CD4-positive, alpha-beta T cell treated with Interleukin-12 subunit alpha and Interleukin-12 subunit beta, for 1 hour (primary cell): Measurements from ENCODE around the gene NUDT2.
A peak's percentile ranks its signal among the peaks of the same experiment; 100 is the strongest.
"Not testable (repeated sequence)": the region's sequence is repeated elsewhere in the genome, so short reads cannot be mapped to it uniquely, and the experiment has no call there.

Experiments used
- DNase-seq: peaks from one replicate; pipeline ENCODE4 v3.0.0-alpha.2; 2020

Gene NUDT2

DNA sequence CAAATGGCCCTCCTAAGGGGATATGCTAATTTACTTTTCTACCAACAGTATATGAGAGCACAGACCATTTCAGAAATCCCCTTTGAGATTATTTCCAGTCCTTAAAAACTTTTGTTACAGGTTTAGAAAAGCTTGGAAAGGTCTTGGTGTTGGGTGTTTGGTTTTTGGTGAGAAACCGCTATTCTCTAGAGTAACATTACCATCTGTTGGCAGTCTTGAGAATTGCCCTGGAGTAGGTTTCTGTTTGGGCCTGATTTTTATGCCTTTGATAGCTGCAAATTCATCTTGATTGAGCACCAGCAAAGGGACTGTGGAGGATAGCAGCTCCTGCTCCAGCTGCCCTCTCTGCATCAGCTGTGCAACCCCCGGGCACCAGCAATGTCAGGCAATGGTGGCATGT lies 8.0 kb downstream of the NUDT2 start:
- DNase-seq: no peak

DNA sequence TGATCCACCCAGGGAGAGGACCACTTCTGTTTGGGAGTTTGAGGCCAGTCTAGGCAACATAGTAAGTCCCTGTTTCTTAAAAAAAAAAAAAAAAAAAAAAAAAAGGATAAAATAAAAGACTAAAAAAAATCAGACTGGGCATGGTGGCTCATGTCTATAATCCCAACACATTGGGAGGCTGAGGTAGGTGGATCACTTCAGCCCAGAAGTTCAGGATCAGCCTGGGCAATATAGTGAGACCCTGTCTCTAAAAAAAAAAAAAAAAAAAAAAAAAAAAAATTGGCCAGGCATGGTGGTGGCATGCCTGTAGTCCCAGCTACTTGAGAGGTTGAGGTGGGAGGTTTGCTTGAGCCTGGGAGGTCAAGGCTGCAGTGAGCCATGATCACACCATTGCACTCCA lies 8.7 kb downstream of the NUDT2 start:
- DNase-seq: not testable (repeated sequence)

DNA sequence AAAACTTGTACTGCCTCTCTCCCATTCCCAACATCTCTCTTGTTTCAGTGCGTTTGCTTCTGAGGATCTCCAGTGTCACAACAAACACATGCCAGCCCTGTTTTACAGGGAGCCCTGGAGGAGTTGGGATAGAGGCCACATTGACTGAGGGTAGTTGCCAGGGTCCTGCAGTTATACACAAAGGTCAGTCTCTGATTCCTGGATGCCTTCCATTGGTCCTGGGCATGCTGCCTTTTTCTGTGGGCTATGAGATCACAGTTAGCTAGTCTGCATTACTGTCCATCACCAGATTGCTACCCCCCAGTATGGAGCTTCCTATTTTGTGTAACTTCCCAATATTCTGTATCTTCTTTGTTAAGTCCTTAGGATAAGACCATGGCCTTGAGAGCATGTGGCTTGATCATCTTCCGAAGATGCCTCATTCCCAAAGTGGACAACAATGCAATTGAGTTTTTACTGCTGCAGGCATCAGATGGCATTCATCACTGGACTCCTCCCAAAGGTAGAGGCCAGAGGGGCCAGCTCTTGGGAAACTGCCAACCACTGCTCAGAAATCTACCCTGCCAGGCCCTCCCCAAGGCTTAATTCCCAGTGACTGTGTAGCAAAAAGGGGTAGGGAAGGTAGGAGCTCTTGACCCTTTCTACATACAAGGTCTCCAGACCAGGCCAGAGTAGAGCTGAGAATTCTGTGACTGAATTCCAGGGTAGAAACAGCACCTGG lies 9.5 kb downstream of the NUDT2 start:
- no peak for DNase-seq

DNA sequence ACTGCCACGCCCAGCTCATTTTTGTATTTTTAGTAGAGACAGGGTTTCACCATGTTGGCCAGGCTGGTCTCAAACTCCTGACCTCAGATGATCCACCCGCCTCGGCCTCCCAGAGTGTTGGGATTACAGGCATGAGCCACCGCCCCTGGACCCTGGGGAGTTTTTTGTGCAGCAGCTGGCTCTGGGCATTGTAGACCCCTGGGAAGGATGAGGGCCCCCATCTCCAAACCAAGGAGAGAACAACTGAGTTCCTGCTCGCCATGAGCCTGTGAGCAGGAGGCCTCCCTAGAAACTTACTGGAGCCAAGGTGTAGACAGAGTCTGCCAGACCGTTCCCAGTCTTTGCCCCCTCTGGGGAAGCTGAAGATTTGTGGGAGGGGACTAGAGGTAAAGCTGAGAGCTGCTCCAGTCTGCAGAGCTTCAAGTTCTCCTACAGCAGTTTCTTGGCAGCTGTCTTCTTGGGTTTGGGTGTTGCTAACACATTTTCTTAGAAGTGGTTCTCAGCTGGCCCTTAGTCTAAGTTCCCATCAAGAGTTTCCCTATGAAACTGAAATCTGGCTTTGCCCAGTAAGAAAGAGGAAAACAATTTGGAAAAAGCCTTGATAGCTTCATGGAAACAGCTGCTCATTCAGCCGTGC lies 12.4 kb downstream of the NUDT2 start:
- no peak for DNase-seq

DNA sequence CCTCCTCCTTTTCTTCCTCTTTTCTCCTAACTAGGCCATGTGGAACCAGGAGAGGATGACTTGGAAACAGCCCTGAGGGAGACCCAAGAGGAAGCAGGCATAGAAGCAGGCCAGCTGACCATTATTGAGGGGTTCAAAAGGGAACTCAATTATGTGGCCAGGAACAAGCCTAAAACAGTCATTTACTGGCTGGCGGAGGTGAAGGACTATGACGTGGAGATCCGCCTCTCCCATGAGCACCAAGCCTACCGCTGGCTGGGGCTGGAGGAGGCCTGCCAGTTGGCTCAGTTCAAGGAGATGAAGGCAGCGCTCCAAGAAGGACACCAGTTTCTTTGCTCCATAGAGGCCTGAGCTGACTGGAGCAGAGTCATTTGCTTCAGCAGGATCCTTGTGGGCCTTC lies 13.7 kb downstream of the NUDT2 start:
- DNase-seq: no peak

DNA sequence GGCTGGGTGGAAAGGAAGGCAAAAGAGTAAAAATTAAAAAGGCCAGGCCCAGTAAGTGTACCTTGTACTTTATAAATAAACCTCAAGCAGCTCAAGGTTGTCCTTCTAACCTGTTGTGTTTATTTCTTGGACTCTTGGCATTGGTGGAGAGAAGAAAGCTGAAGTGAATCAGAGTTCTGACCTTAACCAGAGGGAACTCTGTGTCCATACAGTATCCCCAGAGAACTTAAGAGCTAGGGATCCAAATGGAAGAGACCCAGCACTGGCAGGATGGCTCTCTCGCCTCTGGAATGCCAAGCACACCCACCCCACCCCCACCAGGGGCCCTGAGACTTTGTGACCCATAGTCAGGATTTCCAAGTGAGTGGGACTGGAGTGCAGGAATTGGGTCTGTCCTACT lies 14.2 kb downstream of the NUDT2 start:
- DNase-seq: no peak

DNA sequence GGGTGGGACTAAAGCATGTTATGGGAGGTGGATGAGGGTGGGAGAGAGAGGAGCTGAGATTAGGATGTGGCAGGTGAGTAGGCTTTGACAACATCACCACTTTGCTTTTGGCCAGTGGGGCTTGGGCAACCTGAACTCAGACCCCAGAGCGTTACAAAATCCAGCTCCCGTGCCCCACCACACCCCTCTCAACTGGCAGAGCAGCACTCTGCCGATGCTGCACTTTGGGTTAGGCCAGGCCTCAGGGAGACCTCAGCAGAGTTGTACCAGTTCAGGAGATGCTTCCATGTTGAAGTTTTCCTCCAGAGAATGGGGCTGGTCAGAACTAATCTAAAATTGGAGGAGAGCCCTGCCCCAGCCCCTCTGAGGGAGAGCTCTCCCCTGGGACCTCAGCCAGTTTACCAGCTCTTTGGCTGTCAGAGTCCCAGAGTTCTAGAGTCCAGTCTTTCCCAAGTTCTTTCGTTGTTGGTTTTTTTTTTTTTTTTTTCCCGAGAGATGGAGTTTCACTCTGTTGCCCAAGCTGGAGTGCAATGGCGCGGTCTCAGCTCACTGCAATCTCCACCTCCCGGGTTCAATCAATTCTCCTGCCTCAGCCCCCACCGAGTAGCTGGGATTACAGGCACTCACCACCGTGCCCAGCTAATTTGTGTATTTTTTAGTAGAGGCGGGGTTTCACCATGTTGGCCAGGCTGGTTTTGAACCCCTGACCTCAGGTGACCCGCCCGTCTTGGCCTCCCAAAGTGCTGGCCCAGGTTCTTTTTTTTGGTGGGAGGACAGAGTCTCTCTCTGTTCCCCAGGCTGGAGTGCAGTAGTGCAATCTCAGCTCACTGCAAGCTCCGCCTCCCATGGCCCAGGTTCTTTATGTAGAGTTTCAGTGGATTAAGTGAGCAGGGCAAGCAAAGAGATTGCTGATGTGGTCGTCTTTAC lies 17.8 kb downstream of the NUDT2 start:
- DNase-seq: no peak

DNA sequence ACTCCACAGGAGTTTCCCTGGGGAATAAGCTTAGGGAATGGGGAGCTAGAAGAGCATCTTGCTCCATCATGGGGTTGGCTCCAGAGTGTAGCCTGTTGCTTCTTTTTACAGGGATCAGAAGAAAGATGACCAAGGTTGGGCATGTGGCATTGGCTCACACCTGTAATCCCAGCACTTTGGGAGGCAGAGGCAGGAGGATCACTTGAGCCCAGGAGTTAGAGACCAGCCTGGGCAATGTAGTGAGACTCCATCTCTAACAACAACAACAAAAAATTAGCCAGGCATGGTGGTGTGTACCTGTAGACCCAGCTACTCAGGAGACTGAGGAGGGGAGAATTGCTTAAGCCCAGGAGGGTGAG lies 18.4 kb downstream of the NUDT2 start:
- DNase-seq: no peak

DNA sequence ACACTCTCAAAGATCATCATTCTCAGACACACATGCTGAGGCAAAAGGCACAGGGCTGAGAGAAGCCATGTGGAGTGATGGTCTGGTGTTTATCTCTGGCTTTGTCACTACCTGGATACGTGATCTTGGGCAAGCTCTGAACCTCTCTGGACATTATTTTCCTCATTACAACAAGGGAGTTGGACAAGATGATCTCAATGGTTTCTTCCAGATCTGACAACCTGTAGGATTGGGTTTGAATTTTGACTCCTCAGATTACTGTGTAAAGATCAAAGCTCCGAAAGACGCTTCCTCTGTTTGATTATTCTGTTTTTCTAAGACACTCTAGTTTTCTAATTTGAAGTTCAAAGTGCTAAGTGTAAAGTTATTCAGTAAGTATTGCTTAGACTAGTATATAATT lies 20.0 kb downstream of the NUDT2 start:
- no peak for DNase-seq

DNA sequence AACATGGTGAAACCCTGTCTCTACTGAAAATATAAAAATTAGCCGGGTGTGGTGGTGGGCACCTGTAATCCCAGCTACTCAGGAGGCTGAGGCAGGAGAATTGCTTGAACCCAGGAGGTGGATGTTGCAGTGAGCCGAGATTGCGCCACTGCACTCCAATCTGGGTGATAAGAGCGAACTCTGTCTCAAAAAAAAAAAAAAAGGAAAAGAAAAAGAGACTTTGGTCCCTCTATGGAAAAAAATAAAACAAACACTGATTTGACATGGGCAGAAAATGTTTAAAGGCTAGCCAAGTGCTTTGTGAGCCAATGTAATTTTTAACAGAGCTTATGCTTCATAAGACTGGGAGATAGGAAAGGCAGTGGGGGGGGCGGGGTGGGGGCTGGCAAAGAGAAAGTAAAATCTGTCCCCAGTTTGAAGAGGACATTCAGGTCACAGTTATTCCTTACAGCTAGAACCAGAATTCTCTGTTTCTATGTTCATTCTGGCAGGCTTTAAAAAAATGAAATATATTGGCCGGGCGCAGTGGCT lies 22.8 kb downstream of the NUDT2 start:
- not testable (repeated sequence) for DNase-seq

DNA sequence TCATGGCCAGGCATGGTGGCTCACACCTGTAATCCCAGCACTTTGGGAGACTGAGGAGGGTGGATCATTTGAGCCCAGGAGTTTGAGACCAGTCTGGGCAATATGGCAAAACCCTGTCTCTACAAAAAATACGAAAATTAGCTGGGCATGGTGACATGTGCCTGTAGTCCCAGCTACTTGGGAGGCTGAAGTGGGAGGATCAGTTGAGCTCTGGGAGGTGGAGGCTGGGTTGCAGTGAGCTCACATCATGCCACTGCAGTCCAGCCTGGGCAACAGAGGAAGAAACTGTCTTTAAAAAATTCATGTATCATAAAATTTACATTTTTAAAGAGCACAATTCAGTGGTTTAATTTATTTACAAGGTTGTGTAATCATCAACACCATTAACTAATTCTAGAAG lies 23.6 kb downstream of the NUDT2 start:
- not testable (repeated sequence) for DNase-seq

DNA sequence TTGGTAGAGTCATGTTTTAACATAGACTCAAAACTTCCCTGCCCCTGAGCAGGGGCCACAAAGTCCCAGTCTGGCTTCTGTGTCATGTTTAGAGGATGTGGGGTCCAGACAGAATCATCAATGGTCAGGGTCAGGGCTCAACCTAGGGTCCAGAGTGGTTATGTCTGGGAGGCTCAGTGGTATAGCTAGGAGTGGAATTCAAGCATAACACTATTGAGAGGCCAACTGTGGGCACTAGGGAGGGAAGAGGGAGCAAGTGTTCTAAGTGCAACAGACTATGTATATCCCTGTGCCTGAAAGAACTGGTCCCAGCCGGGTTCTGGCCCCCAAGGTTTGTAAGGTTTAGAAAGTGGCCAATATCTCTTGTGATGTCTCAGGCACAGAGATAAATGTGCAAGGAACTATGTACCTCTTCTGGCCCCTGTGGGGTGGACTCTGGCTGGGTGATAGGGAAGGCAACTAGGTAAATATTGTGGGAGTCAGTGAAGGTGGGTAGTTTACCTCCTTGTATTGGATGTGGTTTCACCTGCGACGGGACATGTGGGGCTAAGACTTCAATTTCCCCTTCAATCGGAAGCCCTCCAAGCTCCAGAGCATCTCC lies 33.3 kb downstream of the NUDT2 start:
- DNase-seq: no peak

DNA sequence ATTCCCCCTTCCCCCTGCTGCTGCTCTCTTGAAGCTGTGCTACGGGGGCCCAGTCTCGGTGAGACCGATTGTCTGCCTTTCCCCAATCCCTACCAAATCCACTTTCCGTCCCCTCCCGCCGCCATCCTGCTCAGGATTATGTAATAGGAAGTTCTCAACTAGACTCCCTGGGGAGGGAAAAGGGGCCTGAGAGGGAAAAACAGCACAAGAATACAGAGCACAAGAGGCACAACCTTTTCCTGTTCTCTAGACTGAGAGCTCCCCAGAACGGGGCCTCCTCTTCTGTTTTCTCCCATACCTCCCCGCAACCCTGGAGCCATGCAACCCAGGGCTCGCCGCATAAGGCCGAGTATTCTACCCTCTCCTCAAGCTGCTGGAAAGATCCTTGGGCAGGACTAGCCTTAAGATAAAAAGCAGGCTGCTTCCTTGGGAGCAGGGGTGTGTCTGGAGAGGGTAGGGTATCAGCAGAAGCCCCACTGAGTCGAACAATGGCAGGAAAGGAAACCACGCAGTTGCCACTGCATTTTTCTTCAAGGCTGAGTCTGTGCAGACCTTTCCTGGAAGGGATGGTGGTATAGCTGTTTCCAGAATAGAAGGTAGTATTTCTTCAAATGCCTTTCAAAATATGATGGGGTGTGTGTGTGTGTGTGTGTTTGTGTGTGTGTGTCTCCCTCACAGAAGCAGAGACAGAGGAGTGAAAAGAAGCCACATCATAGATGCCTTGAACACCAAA lies 34.4 kb downstream of the NUDT2 start:
- no peak for DNase-seq

DNA sequence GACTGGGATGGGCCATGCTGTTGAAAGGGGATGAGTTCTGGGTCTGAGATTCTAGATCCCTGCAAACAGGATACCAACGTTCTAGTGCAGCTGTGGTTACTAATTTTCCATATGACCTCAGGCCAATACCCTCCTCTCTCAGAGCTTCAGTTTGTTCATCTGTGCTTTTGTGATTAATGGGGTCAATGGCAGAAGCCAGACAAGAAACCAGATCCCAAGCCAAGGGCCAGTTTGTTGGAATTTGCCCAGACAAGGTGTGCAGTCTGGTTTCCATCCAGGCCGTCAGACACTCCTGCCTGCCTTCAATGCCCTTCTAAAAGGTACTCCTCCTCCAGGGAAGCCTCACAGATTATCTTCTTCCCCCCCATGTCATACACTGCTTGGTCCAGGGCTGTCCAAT lies 35.9 kb downstream of the NUDT2 start:
- no peak for DNase-seq

DNA sequence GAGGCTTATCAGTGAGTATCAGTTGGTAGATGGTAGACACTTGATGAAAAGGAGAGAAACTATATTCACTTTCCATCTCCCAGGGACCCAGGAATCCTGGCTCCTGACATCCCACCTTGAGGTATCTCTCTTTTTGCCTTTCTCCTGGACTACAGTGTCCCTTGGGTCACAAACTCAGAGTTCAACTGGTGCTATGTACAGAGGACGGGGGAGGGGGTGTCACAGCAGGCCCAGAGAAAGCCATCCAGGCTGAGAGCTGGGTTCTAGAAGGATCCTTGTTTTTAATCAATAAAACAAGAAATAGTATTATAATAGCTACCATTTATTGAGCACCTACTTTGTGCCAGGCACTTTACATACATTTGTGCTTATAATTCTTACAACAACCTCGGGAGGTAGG lies 37.0 kb downstream of the NUDT2 start:
- no peak for DNase-seq

DNA sequence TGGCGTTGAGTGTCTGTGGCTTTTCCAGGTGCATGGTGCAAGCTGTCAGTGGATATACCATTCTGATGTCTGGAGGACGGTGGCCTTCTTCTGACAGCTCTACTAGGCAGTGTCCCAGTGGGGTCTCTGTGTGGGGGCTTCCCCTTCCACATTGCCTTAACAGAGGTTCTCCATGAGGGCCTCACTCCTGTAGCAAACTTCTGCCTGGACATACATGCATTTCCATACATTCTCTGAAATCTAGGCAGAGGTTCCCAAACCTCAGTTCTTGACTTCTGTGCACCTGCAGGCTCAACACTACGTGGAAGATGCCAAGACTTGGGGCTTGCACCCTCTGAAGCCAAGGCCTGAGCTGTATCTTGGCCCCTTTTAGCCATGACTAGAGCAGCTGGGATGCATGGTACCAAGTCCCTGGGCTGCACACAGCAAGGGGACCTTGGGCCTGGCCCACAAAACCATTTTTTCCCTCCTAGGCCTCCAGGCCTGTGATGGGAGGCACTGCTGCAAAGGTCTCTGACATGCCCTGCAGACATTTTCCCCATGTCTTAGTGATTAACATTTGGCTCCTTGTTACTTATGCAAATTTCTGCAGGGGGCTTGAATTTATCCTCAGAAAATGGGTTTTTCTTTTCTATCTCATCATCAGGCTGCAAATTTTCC lies 38.5 kb downstream of the NUDT2 start:
- DNase-seq: not testable (repeated sequence)

DNA sequence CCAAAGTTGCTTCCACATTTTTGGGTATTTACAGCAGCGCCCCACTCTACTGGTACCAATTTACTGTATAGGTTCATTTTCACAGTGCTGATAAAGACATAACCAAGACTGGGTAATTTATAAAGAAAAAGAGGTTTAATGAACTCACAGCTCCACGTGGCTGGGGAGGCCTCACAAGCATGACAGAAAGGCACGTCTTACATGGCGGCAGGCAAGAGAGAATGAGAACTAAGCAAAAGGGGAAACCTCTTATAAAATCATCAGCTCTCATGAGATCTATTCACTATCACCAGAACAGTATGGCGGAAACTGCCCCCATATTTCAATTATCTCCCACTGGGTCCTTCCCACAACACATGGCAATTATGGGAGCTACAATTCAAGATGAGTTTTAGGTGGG lies 39.4 kb downstream of the NUDT2 start:
- DNase-seq: not testable (repeated sequence)

DNA sequence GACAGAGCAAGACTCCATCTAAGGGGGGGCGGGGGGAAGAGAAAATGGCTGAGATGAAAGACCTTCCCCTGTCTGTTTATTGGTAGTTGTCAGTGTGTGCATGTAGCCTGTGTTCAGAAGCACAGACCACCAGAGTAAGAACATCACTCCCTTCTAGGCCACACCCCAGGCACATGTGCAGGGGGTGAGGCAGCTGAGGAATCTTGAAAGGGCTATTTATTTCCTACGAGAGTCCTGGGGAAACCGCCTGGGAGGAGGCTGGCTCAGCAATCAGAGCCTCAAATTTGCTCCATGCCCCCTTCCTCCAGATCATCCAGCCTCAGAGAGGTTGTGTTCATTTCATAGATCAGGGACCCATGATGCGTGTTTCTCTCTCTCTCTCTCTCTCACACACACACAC lies 40.3 kb downstream of the NUDT2 start:
- DNase-seq: no peak

DNA sequence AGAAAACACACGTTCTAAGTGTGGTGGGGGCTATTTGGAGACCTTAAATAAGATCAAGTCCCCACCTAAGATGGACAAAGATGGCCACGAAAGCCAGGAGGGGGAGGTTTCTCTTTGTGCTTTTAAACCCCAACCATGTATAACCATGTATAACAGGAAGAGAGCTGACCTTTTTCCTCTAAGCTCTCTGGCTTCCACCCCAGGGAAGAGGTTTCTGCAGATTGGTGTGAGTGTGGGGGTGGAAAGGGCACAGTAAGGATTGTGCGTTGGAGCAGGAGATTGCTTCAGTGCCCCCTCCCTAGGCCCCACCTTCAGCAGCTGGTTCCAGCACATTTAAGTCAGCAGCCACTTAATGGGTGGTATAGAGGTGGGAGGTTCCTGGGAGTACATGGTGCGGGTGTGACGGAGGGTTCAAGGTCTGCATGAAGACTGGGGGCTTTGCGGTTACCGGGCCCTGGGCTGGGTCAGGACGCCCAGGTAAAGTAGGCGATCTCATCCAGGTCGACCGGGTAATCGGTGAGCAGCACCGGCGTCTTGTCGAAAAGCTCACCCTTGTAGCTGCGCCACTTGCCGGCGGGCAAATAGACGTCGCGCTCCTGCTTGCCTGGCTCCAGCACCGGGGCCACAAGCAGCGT lies 41.1 kb downstream of the NUDT2 start:
- DNase-seq: no peak

DNA sequence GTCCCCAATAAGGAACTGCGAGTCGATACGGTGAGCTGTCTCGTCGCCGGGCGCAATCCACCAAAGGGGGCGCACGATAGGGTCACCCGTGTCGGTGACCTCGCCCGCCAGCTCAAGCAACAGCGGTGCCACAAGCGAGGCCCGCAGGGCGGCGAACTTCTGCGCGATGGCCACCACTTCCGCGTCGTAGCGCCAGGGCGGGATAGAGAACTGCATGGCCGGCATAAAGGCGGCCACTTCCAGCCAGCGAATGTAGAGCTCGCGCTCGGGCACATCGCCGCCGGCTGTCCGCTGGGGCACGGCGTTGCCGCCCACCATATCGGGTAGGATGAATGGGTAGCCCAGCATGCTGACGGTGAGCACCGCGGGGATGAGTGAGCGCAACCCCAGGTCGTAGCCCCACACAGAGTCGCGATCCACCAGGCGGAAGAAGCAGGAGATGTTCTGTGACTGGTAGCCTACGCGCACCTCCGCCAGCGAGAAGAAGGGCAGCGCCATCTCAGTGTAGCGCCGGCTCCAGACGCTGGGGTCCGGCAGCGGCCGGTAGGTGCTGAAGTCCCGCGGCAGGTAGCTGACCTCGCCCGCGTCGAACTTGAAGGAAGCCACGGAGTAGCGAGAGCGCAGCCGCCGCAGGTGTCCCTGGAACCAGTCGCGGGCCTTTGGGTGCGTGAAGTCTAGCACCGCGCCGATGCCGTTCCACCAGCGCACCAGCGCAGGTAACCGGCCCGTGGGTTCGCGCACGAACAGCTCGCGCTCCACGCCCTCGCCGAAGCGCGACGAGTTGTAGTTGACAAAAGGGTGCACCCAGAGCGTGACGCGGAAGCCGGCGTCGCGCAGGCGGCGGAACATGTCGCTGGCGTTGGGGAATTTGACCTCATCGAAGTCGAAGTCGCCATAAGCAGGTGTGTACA lies 41.9 kb downstream of the NUDT2 start:
- DNase-seq: peak; percentile 40
